Esophagus muscularis mucosa (tissue), 4 donors: ENCODE results near the gene KRTAP12-3. TPM values are rescaled to one million over a fixed set of nuclear protein-coding genes. Genes with fewer than 3 reads are reported as not detected.
A peak's percentile ranks its signal among the peaks of the same experiment; 100 is the strongest.

Experiments used
- DNase-seq: peaks from one replicate; pipeline ENCODE4 v3.0.0-alpha.2; 2017; ENCODE audit errors: extremely low spot score
- H3K27ac ChIP-seq, 4 donors: fragments of 200-600 bp; sonication (generic); replicated peaks in 1 of 4; 1 replicate in 3 of 4; 2 replicates in 1 of 4; pipeline ENCODE4 v1.5.1; 2016 to 2019; ENCODE audit warnings: mild to moderate bottlenecking in 1 of 4
- H3K27me3 ChIP-seq, 4 donors: fragments of 200-600 bp; sonication (generic); one replicate each; pipeline versions ENCODE4 v1.5.1 to v1.6.0; 2016 to 2019
- H3K36me3 ChIP-seq, 4 donors: fragments of 200-600 bp; sonication (generic); one replicate each; pipeline ENCODE4 v1.5.1; 2016 to 2019
- H3K4me1 ChIP-seq, 4 donors: fragments of 200-600 bp; sonication (generic); one replicate each; pipeline ENCODE4 v1.5.1; 2016 to 2019
- H3K4me3 ChIP-seq, 4 donors: fragments of 200-600 bp; sonication (generic); 1 replicate in 2 of 4; 2 replicates in 2 of 4; pipeline ENCODE4 v1.5.1; 2016 to 2019; ENCODE audit warnings: mild to moderate bottlenecking in 4 of 4, moderate library complexity in 1 of 4
- H3K9me3 ChIP-seq, 4 donors: fragments of 200-600 bp; sonication (generic); 1 replicate in 3 of 4; 2 replicates in 1 of 4; pipeline ENCODE4 v1.5.1; 2016 to 2019
- EP300 ChIP-seq: sonication (generic); formaldehyde crosslinking; IDR thresholded peaks from one replicate; pipeline ENCODE4 v1.6.1; 2017; ENCODE audit warnings: antibody characterized with exemption
- POLR2A ChIP-seq: fragments of 450-650 bp; IDR thresholded peaks from one replicate; pipeline ENCODE4 v1.6.1; 2017; ENCODE audit warnings: antibody characterized with exemption, moderate library complexity, mild to moderate bottlenecking, low read depth
- POLR2AphosphoS5 ChIP-seq, 2 donors: sonication (generic); formaldehyde crosslinking; IDR thresholded peaks; one replicate each; pipeline ENCODE4 v1.6.1; 2017; ENCODE audit warnings: antibody characterized with exemption in 2 of 2
- WGBS: methylation state at CpG from one replicate; pipeline ENCODE4 v1.1.5; 2018; 5-methylcytosine and 5-hydroxymethylcytosine counted together
- intact Hi-C: fragments of 100-400 bp; cut with DNase I; formaldehyde crosslinking; loops from one replicate; pipeline ENCODE4 v1.15.1; 2023
- total RNA-seq, 4 donors: library from RNA; depleted of rRNA; stranded (reverse); fragments of >200 nt; gene quantifications; one replicate each; pipeline versions ENCODE4 v1.1.0 to v1.2.1, GENCODE V29; 2016
- TF ChIP-seq, protein P1 (sequence below), 3 experiments: fragments of 200-600 bp in 2 of 3; fragments of 450-650 bp in 1 of 3; sonication (generic) in 2 of 3; IDR thresholded peaks; one replicate each; pipeline ENCODE4 v1.5.1; 2017 to 2019; ENCODE audit warnings: antibody characterized with exemption in 3 of 3, mild to moderate bottlenecking in 2 of 3, moderate library complexity in 1 of 3

The KRTAP12-3 gene
- total RNA-seq, 4 donors from 2014 or later: not detected

DNA sequence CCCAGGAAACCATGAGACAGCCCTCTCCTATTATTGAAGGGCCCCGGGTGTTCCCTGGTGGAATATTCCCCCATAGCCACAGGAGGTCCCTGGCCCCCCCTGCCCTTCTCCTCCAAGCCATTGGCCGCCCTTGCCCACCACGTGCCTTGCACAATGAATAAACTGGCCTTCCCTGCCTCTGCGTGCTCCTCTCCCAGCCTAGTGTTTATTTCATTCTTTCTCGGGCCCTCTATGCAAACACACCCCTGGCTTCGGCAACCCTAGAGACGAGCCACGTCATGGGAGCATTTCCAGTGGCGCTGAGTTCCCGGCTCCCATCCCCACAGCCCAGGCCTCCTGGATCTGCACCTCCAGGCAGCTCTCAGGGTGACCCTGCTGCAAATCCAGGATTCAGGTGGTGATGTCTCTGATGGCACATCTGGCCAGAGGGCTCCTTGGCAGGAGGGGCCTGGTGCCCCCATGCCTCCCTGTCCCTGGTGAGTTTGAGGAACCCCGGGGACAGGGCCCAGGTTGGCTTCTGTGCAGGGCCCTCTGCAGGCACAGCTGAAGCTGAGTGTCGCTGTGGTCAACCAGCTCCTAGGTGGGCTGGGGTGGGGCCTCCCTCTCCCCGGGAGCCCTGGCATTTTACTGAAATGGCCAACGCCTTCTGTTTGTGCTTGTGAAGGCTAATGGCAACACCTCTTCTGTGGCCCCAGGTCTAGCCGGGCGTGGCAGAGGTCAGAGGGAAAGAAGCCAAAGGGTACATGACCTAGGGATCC, 45.4 kb downstream of the KRTAP12-3 start:
- peak; percentile 91 for DNase-seq
- intact Hi-C loops: no loop called here
- no peak for TF ChIP-seq EP300
- TF ChIP-seq POLR2A: no peak
- TF ChIP-seq POLR2AphosphoS5 (IDR thresholded peaks at IDR 0.05): no peak
- TF ChIP-seq, protein P1, sequence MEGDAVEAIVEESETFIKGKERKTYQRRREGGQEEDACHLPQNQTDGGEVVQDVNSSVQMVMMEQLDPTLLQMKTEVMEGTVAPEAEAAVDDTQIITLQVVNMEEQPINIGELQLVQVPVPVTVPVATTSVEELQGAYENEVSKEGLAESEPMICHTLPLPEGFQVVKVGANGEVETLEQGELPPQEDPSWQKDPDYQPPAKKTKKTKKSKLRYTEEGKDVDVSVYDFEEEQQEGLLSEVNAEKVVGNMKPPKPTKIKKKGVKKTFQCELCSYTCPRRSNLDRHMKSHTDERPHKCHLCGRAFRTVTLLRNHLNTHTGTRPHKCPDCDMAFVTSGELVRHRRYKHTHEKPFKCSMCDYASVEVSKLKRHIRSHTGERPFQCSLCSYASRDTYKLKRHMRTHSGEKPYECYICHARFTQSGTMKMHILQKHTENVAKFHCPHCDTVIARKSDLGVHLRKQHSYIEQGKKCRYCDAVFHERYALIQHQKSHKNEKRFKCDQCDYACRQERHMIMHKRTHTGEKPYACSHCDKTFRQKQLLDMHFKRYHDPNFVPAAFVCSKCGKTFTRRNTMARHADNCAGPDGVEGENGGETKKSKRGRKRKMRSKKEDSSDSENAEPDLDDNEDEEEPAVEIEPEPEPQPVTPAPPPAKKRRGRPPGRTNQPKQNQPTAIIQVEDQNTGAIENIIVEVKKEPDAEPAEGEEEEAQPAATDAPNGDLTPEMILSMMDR (IDR thresholded peaks at IDR 0.05): no peak
- 41% methylated on average over 10 of the region's 16 CpGs for WGBS
- peaks cover 0 to 14% (median 0%) of the 10 kb centered on the region in 4 donors for H3K4me1 ChIP-seq
- H3K36me3 ChIP-seq: no peaks in the 10 kb centered on the region
- H3K27ac ChIP-seq: no peak overlapping the region
- no peak overlapping the region for H3K4me3 ChIP-seq
- peaks cover 3 to 94% (median 29%) of the 10 kb centered on the region in 4 donors for H3K27me3 ChIP-seq
- H3K9me3 ChIP-seq: no peaks in the 10 kb centered on the region

DNA sequence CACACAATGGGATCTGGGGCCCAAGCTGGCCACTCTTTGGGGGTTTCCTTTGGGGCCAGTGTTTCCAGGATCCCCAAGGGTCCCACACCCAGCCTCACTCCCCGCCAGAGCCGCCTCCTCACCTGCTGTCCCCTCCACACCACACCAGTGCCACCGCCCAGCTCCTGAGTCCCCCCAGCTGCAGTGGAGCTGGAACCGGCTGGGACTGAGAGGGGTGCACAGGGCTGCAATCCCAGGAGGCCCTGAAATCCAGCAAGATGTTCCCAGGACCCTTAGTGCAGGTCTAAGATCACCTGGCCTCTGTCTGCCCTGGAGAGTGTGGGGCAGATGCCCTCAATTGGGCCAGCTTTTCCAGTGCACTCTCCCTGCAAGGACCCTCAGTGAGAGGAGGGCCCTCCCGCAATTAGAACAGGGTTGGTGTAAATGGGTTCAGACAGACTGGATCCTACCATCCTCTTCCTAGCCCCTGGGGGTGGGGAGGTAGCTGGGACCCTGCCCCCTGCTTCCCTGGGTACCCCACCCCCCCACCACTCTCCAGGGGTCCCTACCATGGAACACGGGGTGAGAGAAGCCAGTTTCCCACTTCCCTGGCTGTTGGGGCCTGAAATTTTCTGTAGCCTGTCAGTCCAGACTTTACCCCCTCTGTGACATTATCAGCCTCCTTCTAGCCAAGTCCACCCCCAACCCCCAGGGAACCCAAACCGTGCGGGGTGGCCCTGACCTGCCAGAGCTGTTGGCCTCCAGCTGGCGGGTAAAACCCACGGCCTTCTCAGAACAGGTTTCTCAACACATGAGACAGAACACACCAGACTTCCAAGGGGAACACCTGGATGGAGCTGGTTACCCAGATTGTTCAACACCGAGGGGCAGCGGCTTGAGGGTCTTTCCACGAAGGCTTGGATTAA, 46.3 kb downstream of the KRTAP12-3 start:
- DNase-seq: peak; percentile 82
- Histone ChIP-seq H3K27ac (no peak overlapping the region), H3K4me1 (peaks cover 0 to 20% (median 1%) of the 10 kb centered on the region in 4 donors), H3K4me3 (no peak overlapping the region), H3K9me3 (no peaks in the 10 kb centered on the region), H3K36me3 (no peaks in the 10 kb centered on the region), H3K27me3 (peaks cover 8 to 94% (median 34%) of the 10 kb centered on the region in 4 donors)
- intact Hi-C loops: no loop called here
- TF ChIP-seq POLR2A: no peak
- no peak for TF ChIP-seq POLR2AphosphoS5 (IDR thresholded peaks at IDR 0.05)
- TF ChIP-seq EP300: no peak
- TF ChIP-seq, protein P1 (IDR thresholded peaks at IDR 0.05): no peak
- WGBS: 36% methylated on average over 9 of the region's 13 CpGs

DNA sequence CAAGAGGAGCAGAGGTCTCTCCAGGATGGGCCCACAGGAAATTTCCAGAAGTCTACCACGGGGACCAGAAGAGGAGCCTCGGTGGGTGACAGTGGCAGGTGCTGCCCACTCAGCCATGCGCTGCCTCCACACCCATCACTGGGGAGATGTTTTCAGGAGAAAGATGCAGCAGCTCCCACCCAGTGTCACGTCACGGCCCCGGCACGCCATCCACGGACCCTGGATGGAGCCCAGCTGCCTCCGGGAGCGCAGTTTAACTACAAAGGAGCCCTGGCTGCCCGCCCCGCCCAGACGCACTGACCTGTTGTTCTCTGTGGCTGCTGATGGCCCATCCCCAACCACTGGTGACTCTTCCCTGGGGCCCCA, 46.9 kb downstream of the KRTAP12-3 start:
- no peak overlapping the region for H3K27ac ChIP-seq
- H3K27me3 ChIP-seq: peaks cover 8 to 94% (median 40%) of the 10 kb centered on the region in 4 donors
- no peaks in the 10 kb centered on the region for H3K9me3 ChIP-seq
- no CpG with 5 or more reads among the region's 13 CpGs for WGBS
- H3K36me3 ChIP-seq: no peaks in the 10 kb centered on the region
- no peak overlapping the region for H3K4me3 ChIP-seq
- intact Hi-C loops: no loop called here
- no peak for TF ChIP-seq POLR2AphosphoS5 (IDR thresholded peaks at IDR 0.05)
- TF ChIP-seq POLR2A: no peak
- TF ChIP-seq EP300: no peak
- TF ChIP-seq, protein P1 (IDR thresholded peaks at IDR 0.05): no peak
- peak; percentile 87 for DNase-seq
- H3K4me1 ChIP-seq: peaks cover 2 to 26% (median 8%) of the 10 kb centered on the region in 4 donors

DNA sequence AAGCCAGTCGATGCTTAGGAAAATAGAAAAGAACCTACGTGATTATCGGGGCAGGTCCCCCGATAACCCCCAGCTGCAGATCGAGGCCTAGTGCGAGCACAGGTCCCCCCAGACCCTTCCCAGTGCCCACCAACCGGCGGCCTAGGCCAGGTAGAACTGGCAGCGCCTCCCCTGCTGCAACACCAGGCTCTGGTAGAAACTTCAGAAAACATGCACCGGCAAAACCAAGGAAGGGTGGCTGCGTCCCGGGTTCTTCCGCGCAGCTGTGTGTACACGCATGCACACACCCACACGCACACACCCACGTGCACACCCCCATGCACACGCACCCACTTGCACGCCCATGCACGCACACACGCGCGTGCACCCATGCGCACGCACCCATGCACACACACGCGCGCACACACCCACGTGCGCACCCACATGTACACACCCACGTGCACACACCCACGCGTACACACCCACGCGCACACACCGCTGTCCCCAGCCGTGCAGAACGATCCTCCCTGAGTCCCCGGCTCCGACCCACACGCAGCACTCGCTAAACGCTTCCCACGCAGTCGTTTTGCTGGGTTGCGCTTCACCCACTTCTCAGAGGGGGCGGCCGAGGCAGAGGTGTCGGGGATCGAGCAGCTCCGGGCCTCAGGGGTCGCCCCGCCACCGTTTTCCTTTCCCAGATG, 48.4 kb downstream of the KRTAP12-3 start:
- H3K4me3 ChIP-seq: no peak overlapping the region
- peaks cover 8 to 94% (median 55%) of the 10 kb centered on the region in 4 donors for H3K27me3 ChIP-seq
- no peak overlapping the region for H3K27ac ChIP-seq
- intact Hi-C loops: no loop called here
- DNase-seq: no peak
- WGBS: 8% methylated on average over 32 of the region's 54 CpGs
- peaks cover 2 to 35% (median 18%) of the 10 kb centered on the region in 4 donors for H3K4me1 ChIP-seq
- no peak for TF ChIP-seq EP300
- TF ChIP-seq, protein P1 (IDR thresholded peaks at IDR 0.05): no peak
- no peak for TF ChIP-seq POLR2AphosphoS5 (IDR thresholded peaks at IDR 0.05)
- no peak for TF ChIP-seq POLR2A
- no peaks in the 10 kb centered on the region for H3K36me3 ChIP-seq
- no peaks in the 10 kb centered on the region for H3K9me3 ChIP-seq
